Lower leg skin (tissue), 3 donors: ENCODE results near the gene LRRC74B.

Source experiments
- CTCF ChIP-seq, 3 donors: fragments of 450-650 bp; IDR thresholded peaks; one replicate each; pipeline ENCODE4 v1.5.1; 2016; ENCODE audit warnings: antibody characterized with exemption in 3 of 3, mild to moderate bottlenecking in 3 of 3, moderate library complexity in 2 of 3
- POLR2A ChIP-seq, 2 donors: fragments of 450-650 bp; IDR thresholded peaks; one replicate each; pipeline ENCODE4 v1.6.1; 2016 to 2017; ENCODE audit warnings: antibody characterized with exemption in 2 of 2, mild to moderate bottlenecking in 1 of 2, moderate library complexity in 1 of 2

GRCh38 chr22:21045585-21046294, at the start of gene LRRC74B:
- no peak for TF ChIP-seq POLR2A (IDR thresholded peaks at IDR 0.05)
- TF ChIP-seq CTCF (IDR thresholded peaks at IDR 0.05), result no peak
